Endothelial cell of hepatic sinusoid (primary cell): Measurements from ENCODE around the gene FAM170B.

Source experiments
- in situ Hi-C: cut with HindIII; loops from 2 replicates; pipeline ENCODE4 v1.10.0; 2017; ENCODE audit warnings: low sequenced_read_pairs

The FAM170B gene

DNA sequence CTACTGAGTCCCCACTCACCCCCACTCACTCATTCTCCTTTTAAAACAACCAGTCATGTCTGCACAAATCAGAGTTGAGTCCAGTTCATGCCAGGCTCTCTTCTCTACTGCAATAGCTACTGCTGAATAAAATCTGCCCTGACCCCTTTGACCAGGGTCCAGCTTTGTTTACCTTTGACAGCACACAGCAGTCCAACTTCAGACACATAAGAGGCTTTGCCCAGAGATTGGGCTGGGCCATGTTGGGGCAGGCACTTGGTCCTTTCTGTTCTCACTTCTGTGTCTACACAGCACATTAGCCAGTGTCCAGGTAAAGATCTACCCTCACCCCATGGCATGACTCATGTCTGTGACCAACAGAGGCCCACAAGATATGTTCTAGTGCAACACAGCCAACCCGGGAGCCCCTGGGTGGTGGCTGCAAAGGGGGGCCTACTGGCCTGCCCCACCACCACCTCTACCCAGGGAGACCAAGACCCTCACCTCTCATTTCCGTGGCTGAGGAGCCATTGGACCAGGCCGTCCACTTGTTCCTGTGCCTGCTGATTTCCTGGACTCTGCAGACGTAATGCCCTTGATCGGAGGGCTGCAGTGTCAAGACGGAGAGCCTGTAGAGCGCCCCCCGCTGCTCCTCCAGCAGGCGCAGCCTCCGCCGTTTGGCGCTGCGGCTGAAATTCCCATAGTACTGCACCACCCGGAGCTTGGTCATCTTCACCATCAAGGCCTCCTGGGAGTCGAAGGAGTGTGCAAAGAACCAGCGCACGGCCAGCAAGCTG, 26.5 kb downstream of the FAM170B start:
- in situ Hi-C loops = no loop called here

DNA sequence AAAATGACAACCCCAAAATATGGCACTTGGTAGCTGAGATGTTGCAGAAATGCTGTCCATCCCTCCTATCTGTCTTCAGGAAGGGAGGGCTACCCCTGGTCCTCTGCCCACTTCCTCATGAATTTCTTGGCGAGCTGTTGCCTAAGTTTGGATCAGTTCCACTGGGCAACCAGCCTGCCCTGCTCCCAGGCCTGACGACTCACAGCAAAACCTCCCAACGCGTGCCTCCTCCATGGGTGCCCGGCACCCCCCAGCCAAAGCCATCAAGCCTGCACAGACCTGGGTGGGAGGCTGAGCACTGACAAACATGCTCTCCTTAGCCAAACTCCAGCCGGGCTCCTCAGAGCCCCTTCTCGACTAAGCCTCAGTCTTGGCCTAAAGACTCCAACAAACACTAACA, 27.4 kb downstream of the FAM170B start:
- in situ Hi-C loops = no loop called here

DNA sequence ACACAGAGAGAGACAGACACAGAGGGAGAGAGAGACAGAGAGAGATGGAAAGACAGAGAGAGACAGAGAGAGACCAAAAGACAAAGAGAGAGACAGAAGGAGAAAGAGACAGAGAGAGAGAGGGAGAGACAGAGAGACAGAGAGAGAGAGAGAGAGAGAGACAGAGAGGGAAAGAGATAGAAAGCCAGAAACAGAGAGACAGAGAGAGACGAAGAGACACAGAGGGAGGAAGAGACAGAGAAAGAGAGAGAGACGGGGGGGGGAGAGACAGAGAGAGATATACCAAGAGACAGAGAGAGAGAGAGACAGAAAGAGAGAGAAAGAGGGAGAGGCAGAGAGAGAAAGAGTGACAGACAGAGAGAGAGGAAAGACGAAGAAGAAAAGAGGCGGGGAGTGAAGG, 28.7 kb downstream of the FAM170B start:
- in situ Hi-C loops = no loop called here

DNA sequence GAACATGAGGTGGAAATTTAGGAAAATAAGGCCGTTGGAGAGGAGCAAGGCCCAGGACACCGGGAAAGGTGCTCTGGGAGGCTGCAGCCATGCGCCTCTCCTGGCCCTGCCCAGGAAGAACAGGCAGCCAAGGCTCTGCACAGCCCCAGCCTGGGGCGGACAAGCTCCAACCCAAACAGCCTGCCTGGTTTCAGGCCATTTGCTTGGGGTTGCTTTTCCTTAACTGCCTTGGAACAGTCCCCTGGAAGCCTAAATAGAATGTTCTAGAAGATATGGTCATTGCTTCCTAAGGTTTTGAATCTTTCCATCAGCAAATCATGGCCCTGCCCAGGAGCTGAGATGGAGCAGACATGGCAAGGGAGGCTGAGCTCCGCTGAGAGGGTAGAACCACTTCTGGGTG, 29.5 kb downstream of the FAM170B start:
- in situ Hi-C loops = no loop called here

DNA sequence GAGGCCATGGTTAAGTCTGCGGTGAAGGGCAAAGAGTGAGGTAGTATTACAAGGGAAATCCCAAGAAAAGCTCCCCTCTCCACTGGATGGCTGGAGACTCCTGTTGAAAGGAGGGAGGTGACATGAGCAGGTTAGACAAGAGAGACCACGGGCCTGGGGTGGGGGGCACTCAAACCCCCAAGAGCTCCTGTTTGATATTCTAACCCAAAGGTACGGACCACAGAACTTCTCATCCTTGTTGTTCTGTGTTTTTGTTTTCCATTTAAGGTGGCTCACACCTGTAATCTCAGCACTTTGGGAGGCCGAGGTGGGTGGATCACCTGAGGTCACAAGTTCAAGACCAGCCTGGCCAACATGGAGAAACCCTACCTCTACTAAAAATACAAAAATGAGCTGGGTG, 30.1 kb downstream of the FAM170B start:
- in situ Hi-C loops = no loop called here

DNA sequence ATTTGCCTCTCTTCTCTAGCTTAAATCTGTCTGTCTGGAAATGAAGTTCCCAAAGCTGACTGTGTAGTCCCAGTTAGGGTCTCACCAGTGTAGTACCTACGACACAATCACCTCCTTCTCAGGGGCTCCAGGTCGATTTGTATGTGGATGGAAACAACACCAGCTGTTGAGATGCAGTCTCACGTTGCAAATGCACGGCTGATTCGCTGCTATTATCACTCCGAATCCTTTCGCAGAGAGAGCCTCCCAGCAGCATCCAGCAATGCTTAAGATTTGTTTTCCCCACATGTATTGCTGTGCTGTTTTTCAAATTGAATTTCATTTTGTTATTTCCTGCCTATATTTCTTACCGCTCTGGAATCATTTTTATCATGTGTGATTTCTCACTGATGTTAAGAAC, 34.8 kb downstream of the FAM170B start:
- in situ Hi-C loops = loop anchor here (25.0 kb wide), 1 partner anchor 138 kb away; no protein-coding TSS in a partner anchor

DNA sequence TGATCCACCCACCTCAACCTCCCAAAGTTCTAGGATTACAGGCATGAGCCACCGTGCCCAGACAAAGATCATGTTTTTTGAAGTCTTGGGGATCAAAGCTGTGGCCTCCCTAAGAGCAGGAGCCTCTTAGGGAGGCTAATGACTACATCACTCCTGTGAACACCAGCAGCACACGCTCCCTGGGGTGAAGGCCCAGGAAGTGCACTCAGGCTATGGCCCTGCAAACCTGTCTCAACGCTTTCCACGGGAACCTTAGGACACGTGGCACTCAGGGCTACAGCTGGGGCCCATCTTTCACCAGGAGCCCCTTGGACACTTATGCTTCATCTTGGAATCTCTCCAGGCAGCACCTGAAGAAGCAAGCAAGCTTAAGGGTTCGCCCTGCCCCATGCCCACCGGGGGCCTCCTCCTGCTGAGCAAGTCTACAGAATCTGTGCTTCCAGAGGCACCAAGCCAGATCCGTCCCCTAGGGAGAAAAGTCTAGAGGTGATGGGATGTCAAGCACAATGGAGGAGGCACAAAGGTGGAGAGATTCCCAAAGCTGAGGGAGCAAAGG, 36.9 kb downstream of the FAM170B start:
- in situ Hi-C loops = loop anchor here (25.0 kb wide), 1 partner anchor 140 kb away; no protein-coding TSS in a partner anchor

DNA sequence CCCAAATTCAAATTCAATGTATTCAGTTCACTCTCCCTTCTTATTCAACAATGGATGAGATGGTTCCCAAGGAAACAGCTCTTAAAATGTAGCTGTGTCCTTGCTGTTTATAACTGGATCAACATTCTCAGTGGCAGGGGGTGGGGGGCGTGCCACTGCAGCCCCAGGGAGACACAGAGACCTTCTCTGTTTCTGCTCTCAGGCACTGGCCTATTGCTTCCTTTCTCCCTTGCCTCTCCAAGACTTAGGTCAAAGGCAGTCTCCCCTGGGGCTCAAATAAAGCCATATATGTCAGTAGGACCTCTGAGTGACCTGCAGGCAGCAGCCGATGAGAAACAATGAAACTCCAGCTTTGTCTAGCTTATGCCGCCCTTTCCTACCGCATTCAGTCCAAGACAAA, 39.2 kb downstream of the FAM170B start:
- in situ Hi-C loops = loop anchor here (25.0 kb wide), 1 partner anchor 143 kb away; no protein-coding TSS in a partner anchor

DNA sequence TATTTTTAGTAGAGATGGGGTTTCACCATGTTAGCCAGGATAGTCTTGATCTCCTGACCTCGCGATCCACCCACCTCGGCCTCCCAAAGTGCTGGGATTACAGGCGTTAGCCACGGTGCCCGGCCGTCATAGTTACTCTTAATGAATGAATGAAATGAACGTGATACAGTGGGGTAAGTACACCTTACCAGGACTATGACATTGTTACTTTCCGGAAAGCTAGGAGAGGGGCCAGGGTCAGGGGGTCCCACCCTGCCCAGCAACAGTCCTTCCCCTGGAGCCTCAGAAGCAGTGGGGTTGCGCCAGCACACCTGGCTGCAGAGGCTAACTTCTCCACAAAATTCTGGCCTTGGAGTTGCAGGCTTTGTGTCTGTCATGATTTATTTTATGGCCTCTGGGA, 39.9 kb downstream of the FAM170B start:
- in situ Hi-C loops = loop anchor here (25.0 kb wide), 1 partner anchor 143 kb away; no protein-coding TSS in a partner anchor

DNA sequence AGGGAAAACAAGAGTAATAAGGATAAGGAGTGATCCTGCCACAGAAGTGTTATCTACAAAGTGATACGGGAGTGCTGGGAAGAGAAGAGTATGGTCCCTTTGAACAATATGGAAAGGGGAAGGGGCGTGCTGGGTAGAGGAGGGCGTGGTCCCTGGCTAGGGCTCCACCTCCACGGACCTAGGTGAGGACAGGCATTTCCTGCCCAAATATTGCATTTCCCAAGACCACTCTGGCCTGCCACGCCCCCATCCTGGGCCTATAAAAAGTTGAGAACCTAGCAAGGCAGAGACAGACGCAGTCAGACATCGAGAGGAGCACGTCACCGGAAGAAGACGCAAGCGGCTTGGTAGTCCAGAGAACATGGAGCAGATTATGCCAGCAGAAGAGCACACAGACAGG, 41.3 kb downstream of the FAM170B start:
- in situ Hi-C loops = loop anchor here (25.0 kb wide), 1 partner anchor 145 kb away; no protein-coding TSS in a partner anchor

DNA sequence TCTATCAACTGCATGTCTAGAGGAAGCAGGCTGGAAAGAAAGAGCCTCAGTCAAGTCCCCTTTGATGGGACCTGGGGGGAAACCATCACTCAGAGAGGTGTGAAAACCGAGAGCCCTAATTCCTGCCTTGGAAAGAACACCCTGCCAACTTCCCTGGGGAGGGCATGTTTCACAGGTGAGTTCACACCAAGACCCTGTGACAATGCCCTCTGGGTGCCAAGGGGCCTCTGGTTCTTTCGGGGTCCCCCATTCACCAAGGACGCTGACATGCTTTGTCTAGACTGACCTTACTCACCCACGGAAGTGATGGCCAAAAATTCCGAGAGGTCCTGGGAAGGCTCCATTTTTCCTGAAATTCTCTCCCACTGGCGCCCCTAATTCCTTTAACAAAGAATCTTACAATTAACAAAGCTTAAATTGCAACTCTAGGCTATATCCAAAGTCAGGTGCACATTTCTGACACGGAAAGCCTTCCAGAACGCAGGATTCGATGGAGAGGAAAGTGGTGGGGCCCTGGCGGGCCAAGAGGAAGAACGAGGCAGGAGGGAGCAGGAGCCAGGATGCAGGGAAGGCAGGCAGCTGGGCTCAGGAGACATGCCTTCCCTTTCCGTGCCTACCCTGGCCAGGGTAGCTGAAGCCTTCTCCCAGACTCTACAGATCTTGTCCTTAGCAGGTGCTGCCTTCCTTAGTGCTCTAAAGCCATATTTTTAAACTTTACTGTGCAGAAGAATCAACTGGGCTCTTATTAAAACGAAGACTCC, 42.2 kb downstream of the FAM170B start:
- in situ Hi-C loops = loop anchor here (25.0 kb wide), 1 partner anchor 146 kb away; no protein-coding TSS in a partner anchor

DNA sequence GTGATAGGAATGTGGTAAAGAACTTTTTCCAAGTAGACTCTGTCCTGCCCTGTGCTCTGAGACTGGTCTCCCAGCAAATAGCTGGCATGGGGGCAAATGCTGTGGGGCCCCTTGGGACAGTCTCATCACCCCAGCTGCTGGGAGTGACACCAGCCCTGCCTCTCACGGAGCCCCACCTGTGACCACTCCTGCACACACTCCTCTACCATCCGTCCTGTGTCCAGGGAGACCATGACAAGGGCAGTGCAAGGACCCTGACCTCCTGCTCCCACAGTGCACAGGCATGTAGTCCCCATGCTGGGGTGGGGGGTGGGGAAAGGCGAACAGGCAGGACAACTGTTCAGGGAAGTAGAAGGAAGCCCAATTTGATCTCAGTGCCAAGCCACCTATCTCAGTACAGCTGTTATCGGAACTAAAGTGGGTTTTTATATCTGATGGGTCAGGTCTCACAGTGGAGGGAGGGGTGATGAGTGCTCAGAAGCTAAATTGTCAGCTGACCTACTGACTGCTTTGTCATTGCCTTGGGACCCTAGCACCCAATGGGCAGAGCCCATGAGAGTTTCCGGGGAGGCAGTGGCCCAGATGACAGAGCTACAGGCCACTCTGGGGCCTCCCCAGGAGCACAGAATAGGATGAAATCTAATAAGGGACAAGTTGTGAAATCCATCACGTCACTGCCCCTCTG, 43.0 kb downstream of the FAM170B start:
- in situ Hi-C loops = loop anchor here (25.0 kb wide), 1 partner anchor 146 kb away; no protein-coding TSS in a partner anchor

DNA sequence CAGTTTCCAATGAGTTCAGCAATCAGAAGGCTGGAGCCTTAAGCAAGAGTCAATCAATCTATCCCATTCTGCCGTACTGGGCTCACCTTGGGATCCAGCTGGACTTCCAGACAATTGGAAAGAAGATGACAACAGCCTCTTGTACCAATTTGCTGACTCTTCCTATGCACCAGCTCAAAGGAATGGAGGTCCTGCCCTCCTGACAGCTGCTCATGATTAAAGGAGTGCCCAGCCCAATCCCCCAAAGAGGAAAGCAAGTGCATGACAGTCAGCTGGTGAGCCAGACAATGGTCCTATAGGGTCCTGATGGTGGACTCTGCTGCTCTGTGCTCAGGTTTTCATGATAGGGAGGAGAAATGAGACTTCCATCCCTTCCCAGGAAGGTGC, 43.6 kb downstream of the FAM170B start:
- in situ Hi-C loops = loop anchor here (25.0 kb wide), 1 partner anchor 147 kb away; no protein-coding TSS in a partner anchor

DNA sequence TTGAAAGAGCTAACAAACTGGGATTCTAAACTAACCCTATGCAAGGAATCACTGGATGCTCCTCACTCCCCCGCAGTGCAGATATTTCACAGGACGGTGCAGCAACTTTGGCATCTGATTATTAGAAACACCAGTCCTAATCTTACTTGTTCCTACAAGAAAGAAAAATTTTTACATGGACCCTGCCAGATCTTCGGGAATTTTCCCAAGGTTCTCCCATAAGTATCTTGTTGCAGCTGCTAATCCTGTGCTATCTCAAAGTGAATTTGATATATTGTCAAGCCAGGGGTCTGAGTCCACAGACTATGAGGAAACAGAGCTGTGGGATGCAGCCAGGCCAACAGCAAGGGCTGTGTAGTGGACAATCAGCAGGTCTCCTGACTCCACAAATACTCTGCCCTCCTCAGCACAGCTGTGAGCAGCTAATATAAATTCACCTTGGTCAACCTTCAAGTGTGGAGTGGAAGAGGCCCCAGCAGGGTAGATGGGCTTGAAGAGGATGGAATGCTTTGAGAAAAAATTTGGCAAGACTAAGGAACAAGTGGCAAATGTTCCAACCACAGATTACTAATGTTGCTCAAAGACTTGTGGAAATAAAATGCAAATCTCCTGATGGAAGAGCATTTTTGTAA, 44.1 kb downstream of the FAM170B start:
- in situ Hi-C loops = loop anchor here (5.0 to 25.0 kb wide), 2 partner anchors 47 to 148 kb away; no protein-coding TSS in a partner anchor

DNA sequence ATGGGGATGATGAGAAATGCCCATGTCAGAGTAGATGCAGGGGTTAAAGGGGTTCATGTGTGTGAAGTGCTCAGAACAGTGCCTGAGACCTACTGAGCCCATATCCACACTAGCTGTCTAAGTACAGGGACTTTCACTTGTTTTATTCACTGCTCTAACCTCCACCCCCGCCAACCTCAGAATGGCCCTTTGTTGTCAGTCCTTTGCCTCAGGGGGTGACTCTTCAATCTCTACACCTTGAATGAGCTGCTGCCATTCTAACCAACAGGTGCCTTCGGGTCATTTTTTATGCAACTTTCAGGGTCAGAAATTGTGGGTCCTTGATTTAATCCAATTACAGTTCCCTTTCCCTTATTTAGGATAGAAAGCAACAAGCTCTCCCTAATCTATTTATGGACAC, 44.7 kb downstream of the FAM170B start:
- in situ Hi-C loops = loop anchor here (5.0 to 25.0 kb wide), 2 partner anchors 47 to 148 kb away; no protein-coding TSS in a partner anchor

DNA sequence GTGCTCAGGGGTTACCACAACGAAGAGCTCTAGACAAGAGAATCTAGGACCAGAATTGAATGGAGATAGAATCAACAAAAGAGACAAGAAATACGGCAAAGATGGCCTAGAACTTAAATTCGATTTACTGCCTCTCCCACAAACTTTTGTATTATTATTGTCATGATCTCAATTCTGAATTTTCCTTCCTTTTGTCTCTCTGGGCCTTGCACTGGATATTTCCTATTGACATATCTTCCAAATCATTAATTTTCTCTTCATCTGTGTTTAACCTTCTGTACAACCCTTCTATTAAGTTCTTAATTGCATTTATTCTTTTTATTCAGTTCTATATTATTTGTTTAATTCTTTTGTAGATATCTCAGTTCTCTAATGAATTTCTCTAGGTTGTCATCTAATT, 46.9 kb downstream of the FAM170B start:
- in situ Hi-C loops = loop anchor here (5.0 to 25.0 kb wide), 2 partner anchors 45 to 150 kb away; no protein-coding TSS in a partner anchor

DNA sequence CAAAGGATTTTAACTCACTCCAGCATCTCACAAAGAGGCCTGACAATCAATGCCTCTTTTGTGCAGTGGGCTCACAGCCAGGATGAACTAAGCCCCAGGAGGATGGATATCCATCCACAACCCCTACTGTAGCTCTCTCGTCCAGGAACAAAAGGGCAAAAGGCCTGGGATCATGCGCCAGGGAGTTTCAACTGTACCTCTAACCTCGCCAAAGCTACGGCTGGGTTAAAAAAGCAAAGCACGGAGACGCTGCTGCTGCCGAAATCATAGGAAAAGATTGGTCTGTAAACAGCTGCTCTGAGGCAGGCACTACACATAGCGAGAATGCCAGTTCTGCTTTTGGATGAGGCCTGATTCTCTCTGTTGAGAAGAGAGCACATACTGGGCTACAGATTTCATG, 50.6 kb downstream of the FAM170B start:
- in situ Hi-C loops = loop anchor here (5.0 to 25.0 kb wide), 2 partner anchors 64 to 154 kb away; no protein-coding TSS in a partner anchor

DNA sequence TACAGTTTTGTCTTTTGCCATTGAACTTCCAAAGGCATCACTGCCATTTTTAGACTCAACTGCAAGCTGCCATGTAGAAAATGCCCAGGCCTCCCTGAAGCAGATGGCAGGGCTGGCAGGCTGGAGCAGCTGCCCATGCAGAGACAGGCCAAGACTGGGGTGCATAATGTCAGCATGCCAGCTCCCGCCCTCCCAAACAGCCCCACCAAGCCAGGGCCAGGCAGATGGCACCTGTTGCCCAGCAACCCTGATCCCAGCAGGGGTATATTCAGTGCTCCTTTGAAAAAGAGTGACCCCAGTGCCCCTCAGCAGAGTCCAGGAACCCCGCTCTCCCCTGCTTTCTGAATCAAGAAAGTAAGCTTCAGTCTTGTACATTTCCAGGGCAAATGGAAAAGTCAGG, 51.1 kb downstream of the FAM170B start:
- in situ Hi-C loops = loop anchor here (5.0 to 25.0 kb wide), 2 partner anchors 65 to 155 kb away; no protein-coding TSS in a partner anchor

DNA sequence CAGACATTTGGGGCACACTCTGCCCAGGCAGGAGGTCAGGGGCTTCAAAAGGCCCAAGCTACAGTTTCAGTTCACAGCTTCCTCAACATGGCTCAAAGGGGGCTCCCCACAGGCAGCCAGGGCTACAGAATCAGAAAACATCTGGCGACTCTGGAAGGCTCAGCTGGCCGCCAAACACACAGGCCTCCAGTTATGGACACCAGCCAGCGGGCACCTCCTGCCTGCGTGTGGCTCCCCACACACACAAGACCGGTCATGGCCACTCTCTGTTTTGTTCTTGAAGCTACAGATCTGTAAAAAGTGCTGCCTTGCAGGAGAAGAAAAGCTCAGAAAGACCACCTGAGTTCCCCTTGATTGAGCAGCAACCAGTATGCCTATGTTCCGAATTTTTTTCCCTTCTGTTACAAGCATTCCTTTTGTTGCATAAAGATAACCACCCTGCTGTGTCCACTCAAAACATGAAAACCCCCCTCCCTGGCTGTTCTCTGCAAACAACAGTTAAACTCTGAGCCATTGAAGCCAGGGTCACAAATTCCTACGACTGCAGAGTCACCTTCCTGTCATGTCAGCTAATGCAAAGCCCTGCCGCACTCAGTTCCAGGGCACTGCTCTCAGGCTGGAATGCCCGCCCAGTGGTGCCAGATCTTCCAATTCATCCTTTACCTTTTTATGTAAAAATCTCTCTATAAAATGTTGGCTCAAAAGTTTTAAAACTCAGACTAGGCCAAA, 52.1 kb downstream of the FAM170B start:
- in situ Hi-C loops = loop anchor here (5.0 to 25.0 kb wide), 2 partner anchors 66 to 156 kb away; no protein-coding TSS in a partner anchor
